SK-N-DZ (cell line): Measurements from ENCODE around the gene TUBGCP5.

Experiments
- DNase-seq: peaks from one replicate; pipeline ENCODE4 v3.0.0-alpha.2; 2015; ENCODE audit warnings: low spot score

The TUBGCP5 gene

DNA sequence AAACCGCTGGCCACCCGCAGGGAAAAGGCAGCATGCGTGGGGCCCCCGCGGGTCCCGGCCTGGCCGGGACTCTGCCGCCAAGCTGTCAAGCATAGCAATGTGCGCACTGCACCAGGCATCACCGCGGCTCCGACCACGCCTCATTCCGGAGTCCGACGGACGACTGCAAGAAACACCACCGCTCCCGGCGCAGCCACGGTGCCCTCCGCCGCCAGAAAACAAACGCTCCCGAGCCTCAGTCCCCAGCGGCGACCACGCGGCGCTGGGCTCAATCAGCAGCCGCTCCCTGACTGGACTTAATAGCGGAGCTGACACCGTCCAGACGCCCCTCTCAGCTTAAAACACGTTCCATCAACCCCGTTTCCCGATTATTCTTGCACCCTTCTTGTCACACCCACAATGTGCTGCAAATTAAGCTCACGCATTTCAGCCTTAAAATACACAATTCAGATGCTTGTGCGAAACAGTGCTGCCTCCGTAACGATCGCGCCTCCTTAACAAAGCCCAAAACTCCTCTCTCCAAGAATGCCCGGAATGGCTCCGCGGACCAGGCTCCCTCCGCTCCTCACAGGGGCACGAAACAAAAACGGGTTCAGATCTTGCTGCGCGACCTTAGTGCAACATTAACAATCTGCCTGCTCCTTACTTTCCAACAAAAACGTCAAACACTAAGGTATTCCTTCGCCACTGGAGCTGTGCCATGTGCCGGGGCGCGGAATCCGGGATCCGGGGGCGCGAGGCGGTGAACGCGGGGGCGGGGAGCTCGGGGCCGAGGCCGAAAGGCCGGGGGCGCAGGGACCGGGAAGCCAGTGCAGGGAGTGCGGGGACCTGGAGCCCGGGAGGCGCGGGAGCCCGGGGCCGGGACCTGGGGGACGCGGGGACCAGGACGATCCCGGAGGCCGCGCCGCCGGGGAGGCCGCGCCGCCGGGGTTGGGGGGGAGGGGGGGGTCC, 59.9 kb downstream of the TUBGCP5 start:
- peak; percentile 40 for DNase-seq

- peak; percentile 18 for DNase-seq
These were observed 60.6 kb downstream of the TUBGCP5 start for GRCh38 chr15:22978691-22979237.

- DNase-seq = no peak
These were observed 64.6 kb downstream of the TUBGCP5 start for GRCh38 chr15:22974745-22975144.

GRCh38 chr15:22973987-22974386, 65.4 kb downstream of the TUBGCP5 start:
- no peak for DNase-seq

GRCh38 chr15:22973286-22973685, 66.1 kb downstream of the TUBGCP5 start:
- no peak for DNase-seq

- no peak for DNase-seq
These were observed 69.9 kb downstream of the TUBGCP5 start for GRCh38 chr15:22969489-22969888.

GRCh38 chr15:22968366-22968765, 71.0 kb downstream of the TUBGCP5 start:
- DNase-seq = no peak

DNA sequence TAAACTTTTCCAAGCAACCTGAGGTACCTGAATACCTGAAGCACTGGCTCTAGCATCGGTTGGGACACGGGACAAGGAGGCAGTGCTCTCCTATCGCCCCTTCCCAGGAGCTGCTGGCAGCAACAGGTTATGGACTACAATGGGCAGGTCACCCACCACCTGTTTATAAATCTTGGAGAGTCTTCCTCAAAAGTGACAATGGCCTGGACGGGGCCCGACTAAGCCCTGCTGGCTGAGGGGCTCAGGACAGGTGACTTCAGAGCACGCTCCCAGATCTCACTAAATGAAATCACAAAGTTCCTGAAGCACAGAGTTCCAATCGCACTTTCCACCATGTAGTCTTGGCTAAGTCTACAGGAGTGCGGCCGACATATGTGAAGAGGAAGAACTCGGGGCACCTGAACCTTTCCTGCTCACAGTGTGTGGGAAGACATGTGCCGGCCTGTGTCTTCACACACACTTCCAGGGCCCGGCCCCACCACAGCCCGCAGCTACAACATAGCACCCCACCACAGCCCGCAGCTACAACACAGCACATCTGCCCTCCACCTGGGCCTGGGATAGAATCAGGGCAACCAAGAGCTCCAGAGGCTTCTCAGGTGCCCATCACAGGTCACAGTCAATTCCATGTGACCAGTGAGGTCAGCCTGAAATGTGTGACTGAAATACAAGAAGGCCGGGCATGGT, 72.1 kb downstream of the TUBGCP5 start:
- DNase-seq = no peak

DNA sequence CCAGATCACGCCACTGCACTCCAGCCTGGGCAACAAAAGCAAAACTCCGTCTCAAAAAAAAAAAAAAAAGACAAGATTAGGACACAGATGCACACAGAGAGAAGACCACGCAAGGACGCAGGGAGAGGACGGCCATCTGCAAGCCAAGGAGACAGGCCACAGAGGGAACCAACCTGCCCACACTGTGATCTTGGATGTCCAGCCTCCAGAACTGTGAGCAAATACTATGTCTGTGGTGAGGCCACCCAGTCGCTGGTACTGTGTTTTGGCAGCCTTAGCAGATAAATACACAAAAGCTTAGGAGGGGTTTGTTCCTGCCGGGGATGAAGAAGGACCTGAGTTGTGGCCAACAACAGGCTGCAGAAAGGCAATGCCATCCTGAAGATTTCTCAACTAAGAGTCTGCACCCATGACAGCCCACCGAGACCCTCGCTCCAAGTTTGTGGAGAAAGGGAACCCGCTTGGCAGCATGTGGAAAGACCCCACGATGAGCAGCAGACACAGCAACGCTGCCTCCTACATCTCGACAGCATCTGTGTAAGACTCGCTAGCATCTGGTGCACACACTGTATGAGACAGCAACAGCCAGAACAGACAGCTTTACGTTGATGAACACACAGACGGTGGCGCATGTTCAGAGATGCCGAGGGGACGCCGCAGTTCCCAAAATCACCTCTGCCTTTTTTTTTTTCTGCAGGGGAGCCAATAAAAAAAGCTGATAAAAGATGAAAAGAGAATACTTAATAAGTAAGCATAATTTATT, 72.9 kb downstream of the TUBGCP5 start:
- no peak for DNase-seq

GRCh38 chr15:22963641-22964040, 75.7 kb downstream of the TUBGCP5 start:
- no peak for DNase-seq

GRCh38 chr15:22962611-22963010, 76.8 kb downstream of the TUBGCP5 start:
- no peak for DNase-seq

DNA sequence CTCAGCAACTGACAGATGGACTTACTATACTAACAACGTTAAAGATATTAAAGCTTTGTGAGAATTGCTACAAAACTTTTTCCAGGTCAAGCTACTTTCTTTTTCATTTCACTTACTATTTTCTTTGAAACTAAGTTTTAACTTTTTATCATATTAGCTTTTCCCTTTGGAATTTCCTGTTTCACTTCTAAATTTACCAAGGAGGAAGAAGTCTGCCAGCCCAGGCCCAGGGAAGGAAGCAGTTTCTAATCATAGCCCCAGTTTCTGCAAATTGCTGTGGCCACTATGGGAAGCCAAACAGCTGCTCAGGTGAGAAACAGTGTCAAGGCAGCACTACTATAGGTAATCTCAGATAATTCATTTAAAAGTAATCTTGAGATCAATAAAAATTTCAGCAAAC, 77.6 kb downstream of the TUBGCP5 start:
- DNase-seq = no peak

DNA sequence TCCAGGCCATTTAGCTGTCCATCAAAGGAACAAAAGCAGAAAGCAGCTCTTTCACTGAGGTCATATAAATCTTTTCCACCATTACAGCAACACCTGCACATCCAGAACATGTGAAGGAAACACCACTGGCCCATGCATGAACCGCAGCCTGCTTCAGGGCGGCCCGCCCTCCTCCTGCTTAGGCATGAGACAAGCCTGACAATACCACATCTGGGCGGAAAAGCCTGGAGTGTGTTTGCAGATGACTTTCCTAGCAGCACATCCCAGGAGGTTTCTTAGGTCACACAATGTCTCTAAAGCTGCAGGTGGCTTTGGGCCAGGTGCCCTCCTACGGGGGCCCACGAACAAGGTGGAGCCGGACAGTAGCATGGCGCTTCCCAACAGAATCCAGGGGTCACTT, 78.8 kb downstream of the TUBGCP5 start:
- no peak for DNase-seq

GRCh38 chr15:22960126-22960525, 79.2 kb downstream of the TUBGCP5 start:
- no peak for DNase-seq

- no peak for DNase-seq
These were observed 79.9 kb downstream of the TUBGCP5 start for GRCh38 chr15:22959321-22960101.

GRCh38 chr15:22958487-22959280, 80.7 kb downstream of the TUBGCP5 start:
- no peak for DNase-seq

DNA sequence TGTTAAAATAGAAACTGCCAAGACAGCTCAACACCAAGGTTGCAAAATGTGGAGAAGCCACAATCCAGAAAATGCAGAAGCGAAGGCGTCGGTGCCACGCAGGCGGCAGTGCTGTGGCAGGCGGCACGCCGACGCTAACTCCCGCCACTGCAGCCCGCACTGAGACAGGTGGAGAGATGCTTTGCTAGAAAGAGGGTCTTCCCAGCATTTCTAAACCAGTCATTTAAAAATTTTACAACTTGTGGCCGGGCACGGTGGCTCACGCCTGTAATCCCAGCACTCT, 82.5 kb downstream of the TUBGCP5 start:
- no peak for DNase-seq

DNA sequence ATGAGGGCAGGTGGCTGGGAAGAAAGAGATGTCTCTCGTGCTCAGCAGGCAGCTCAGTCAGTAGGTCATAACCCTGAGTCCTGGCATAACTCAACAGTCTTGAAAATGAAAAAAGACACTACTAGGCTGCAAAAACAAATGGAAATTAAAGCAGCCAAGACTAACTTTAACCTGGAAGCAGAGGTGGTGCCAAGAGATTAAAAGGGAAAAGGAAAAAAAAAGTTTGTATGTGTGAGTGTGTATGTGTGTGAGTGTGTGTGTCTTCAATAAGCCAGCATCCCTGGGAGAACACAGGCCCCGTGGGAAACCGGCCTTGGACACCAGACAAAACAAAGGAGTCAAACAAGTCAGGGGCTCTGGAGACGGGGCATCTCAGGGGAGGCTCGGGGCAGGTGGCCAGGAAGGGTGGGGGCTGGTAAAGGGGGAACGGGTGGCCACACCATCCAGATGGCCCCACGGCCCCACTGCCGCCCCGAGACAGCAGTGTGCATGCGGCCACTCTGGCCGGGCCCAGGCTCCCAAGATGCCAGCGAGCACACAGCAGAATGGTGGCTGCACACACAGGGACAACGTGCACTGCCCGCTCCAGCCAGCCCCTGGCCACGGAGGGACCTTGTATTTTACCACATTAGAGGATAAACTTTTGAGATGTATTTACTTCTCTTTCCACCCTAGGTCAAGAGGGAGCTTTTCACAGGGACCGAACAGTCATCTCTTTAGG, 83.0 kb downstream of the TUBGCP5 start:
- peak; percentile 50 for DNase-seq

DNA sequence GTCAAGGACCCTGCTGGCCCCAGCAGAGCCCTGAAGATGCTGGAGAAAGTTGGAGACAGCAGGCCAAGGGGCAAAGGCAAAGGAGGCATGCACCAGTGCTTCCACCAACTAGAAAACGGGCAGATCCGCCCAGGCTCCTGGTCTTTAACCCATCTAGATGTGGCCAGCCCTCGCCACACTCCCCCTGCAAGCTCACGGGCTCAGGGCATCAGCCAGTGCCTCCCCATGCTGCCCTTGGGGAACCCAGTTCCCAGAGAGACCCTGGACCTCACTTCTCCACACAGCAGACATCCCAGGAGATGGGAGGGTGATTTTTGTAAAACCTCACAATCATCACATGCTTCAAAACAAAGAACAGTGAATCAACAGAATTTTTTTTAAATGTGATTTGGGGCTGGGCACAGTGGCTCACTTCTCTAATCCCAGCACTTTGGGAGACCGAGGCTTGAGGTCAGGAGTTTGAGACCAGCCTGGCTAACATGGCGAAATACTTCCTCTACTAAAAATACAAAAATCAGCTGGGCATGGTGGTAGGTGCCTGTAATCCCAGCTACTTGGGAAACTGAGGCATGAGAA, 83.7 kb downstream of the TUBGCP5 start:
- DNase-seq = no peak
